H1 (cell line): Measurements from ENCODE around the gene DLEC1. TPM values are rescaled to one million over a fixed set of nuclear protein-coding genes. Genes with fewer than 3 reads are reported as not detected.

ENCODE experiments used
- BRCA1 ChIP-seq: IDR thresholded peaks from 2 replicates; pipeline ENCODE4 v1.6.1; 2012; ENCODE audit warnings: low read depth, low read length, improper control_type of control experiment
- CHD2 ChIP-seq: IDR thresholded peaks from 2 replicates; pipeline ENCODE4 v1.6.1; 2012; ENCODE audit warnings: low read length, improper control_type of control experiment
- CREB1 ChIP-seq: IDR thresholded peaks from 2 replicates; pipeline ENCODE4 v1.6.1; 2012; ENCODE audit warnings: inconsistent platforms
- CTCF ChIP-seq, 3 experiments: IDR thresholded peaks; 1 replicate in 2 of 3; 2 replicates in 1 of 3; pipeline versions ENCODE4 v1.5.1 to v1.6.1; 2011; ENCODE audit warnings: low read length in 3 of 3, mild to moderate bottlenecking in 3 of 3, inconsistent platforms in 2 of 3, low read depth in 1 of 3, moderate library complexity in 1 of 3; ENCODE audit not compliant: insufficient read depth in 1 of 3; ENCODE audit errors: control extremely low read depth in 1 of 3
- E2F6 ChIP-seq: IDR thresholded peaks from 2 replicates; pipeline ENCODE4 v1.6.1; 2012; ENCODE audit warnings: inconsistent platforms
- FOSL1 ChIP-seq: IDR thresholded peaks from 2 replicates; pipeline ENCODE4 v1.6.1; 2011; ENCODE audit warnings: mild to moderate bottlenecking, low read depth, low read length, moderate library complexity; ENCODE audit not compliant: insufficient read depth
- HDAC2 ChIP-seq, 2 experiments: fragments of 300-600 bp in 1 of 2; sonication (generic) in 1 of 2; IDR thresholded peaks; 2 replicates each; pipeline ENCODE4 v1.6.1; 2011 to 2012; ENCODE audit warnings: low read depth in 2 of 2, low read length in 2 of 2, mild to moderate bottlenecking in 2 of 2, moderate library complexity in 2 of 2, borderline replicate concordance in 1 of 2, inconsistent platforms in 1 of 2
- RAD21 ChIP-seq, 2 experiments: IDR thresholded peaks in 1 of 2; conservative IDR thresholded peaks in 1 of 2; 2 replicates each; pipeline ENCODE4 v1.6.1; 2011; ENCODE audit warnings: low read depth in 2 of 2, low read length in 2 of 2, improper control_type of control experiment in 1 of 2, inconsistent platforms in 1 of 2, mild to moderate bottlenecking in 1 of 2, moderate library complexity in 1 of 2
- polyA plus RNA-seq, 7 experiments: library from polyadenylated mRNA; depleted of rRNA in 3 of 7; stranded (reverse) in 5 of 7; unstranded in 2 of 7; fragments of >200 nt in 5 of 7; fragments of 200-250 nt in 2 of 7; gene quantifications; 1 replicate in 5 of 7; 2 replicates in 1 of 7; 4 replicates in 1 of 7; pipeline versions ENCODE4 v1.2.1 to v1.2.3, GENCODE V29; 2011 to 2013; ENCODE audit warnings: missing spikeins in 2 of 7, mixed read lengths in 2 of 7
- total RNA-seq: library from RNA; stranded (reverse); fragmentation: NEBNext Ultra II Directional; extraction: Animal tissue kit (Norgen Biotek cat#: 25700); gene quantifications from 2 replicates; pipeline ENCODE4 v1.2.1, GENCODE V29; 2021

DLEC1 gene
- total and polyA plus RNA-seq, 2 of the 8 experiments (the other 6 are each of a cell fraction or from before 2014, with no cell fraction given): 0.26 to 0.76 TPM

GRCh38 chr3:38140326-38141172 lies 101.5 kb downstream of the DLEC1 start (continued):
- TF ChIP-seq E2F6 (no peak), CREB1 (no peak), CTCF (IDR thresholded peaks at IDR 0.05; ENCODE audit: control extremely low read depth in 1 of 3, insufficient read depth in 1 of 3, low read depth in 1 of 3, low read length in 3 of 3) (peak in 1 of 3 experiments; percentile 39; a peak in 1 of 4 replicates), HDAC2 (IDR thresholded peaks at IDR 0.05; ENCODE audit: borderline replicate concordance in 1 of 2, low read depth in 2 of 2, low read length in 2 of 2) (no peak), FOSL1 (no peak), CHD2 (no peak), RAD21 (IDR thresholded peaks at IDR 0.05 in 1 of 2, conservative IDR thresholded peaks at IDR 0.05 in 1 of 2; ENCODE audit: low read depth in 2 of 2, low read length in 2 of 2) (peak; percentile 22; a peak in 1 of 4 replicates), BRCA1 (no peak)
